HG03025 (cell line): Measurements from ENCODE around the gene FBXO17.

Experiments used
- ATAC-seq: cut with Tn5 transposase; IDR thresholded peaks from one replicate; pipeline ENCODE4 v1.9.1; 2021; ENCODE audit warnings: mild to moderate bottlenecking, moderate library complexity; ENCODE audit not compliant: unreplicated experiment, low FRiP score

The FBXO17 gene

DNA sequence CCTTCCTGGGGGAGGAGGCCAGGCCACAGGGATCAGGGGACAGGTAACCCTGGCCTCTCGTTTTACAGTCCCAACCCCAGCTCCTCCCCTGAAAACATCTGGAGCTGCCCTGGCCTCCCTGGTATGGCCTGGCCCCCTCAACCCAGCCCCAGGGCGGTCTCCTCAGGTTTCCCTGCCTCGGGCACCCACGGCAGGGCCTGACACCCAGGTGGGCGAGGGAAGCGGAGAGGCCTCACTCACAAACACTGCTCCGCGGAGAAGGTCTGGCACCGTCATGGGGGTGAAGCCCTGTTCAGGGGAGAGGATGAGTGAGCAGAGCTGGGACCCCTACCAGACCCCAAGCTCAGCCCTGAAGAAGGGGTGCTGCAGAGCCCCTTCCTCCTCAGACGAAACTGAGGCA is 57.0 kb downstream of the FBXO17 start:
- no peak for ATAC-seq

DNA sequence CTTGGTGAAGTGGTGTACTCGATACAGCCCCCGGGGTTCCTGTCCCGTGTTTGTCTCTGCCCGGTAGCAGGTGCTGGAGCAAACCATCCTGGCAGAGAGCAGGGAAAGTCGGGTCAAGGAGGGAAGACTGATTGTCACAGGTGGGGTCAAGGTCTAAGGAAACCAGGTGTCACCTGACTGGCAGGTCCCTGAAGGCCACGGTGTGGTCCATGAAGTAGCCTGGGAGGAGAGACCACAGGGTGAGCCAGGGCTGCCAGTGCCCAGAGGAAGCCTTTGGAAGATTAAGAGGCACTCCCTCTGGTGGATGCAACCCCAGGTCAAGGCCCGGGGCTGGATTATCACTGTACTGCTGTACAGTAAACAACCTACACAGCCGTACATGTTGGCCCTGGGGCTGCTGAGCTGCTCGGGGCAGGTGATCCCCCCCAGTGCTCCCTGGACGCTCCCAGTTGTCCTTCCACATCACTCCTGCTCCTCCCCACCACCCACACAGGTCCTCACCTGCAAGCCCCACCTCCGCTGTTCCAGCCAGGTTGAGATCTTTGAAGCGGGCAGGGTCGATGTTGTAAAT is 57.5 kb downstream of the FBXO17 start:
- no peak for ATAC-seq

DNA sequence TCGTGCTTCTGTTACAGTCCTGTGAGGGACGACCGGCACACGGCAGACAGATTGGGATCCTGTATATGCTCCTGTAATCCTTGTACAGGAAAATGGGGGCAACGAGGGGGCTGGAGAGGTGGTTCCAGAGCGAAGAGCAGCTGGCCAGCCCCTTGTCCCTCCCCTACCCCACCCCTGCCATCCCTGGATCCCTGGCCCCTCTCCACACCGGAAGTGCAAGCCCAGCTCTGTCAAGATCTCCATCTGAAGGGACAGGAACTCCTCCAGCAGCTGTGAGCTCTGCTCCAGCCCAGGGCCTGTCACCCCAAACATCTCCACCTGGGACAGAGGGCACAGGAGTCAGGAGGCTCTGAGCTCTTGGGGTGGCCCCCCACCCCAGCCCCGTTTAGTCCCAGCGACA is 58.0 kb downstream of the FBXO17 start:
- ATAC-seq, result no peak

DNA sequence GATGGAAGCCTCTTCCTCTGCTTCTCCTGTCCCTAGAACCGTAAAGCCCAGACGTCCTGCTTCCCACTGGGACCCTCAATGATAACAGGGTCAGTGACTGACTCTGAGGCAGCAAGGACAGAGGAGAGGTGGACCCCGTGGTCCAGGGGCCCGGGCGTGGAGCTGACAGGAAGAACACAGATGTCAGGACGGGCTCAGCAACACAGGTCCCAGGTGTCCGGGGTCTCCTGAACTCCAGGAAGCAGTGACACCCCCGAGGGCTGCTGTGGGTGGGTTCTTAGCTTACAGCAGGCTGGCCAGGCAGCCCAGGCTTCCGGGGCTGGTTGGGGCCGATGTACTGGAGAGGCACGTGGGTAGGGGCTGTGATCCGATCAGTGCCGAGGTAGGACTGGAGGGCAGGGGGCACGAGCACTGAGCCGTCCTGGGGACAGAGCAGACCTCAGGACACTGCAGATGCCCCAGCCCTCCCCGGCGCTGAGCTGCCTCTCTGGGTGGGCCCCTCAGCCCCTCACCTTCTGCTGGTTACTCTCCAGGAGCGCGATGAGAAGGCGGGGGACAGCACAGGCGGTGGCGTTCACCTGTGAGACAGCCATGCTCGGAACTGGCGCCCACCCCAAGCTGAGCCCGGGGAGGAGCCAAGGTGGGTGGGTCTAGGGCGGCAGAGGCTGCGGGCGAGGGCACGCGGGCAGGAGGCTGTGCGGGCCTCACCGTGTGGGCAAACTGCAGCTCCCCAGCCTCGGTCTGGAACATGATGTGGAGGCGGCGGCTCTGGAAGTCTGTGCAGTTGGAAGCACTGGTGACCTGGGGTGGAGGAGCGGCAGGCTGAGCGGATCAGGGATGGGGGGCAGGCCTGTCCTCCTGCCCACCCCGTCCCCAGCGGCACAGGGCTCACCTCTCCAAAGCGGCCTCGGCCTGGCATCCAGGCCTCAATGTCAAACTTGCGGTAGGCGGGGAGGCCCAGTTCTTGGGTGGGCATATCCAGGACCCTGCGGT is 59.9 kb downstream of the FBXO17 start:
- no peak for ATAC-seq

DNA sequence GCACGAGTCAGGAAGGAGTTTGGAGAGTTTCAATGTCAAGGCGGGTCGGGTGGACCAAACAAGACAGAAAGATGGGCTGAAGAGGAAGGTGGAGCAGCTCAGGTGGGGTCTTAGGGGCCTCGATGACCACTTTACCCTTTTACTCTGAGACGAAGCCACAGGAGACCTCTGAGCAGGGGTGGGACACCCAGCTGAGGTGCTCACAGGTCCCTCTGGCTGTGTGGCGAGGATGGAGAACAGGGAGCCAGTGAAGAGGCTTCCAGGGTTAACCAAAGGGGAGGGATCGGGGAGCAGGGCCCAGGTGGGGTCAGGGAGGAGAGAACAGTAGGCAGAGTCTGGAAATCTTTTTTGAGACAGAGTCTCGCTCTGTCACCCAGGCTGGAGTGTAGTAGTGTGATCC is 61.6 kb downstream of the FBXO17 start:
- ATAC-seq, result no peak

DNA sequence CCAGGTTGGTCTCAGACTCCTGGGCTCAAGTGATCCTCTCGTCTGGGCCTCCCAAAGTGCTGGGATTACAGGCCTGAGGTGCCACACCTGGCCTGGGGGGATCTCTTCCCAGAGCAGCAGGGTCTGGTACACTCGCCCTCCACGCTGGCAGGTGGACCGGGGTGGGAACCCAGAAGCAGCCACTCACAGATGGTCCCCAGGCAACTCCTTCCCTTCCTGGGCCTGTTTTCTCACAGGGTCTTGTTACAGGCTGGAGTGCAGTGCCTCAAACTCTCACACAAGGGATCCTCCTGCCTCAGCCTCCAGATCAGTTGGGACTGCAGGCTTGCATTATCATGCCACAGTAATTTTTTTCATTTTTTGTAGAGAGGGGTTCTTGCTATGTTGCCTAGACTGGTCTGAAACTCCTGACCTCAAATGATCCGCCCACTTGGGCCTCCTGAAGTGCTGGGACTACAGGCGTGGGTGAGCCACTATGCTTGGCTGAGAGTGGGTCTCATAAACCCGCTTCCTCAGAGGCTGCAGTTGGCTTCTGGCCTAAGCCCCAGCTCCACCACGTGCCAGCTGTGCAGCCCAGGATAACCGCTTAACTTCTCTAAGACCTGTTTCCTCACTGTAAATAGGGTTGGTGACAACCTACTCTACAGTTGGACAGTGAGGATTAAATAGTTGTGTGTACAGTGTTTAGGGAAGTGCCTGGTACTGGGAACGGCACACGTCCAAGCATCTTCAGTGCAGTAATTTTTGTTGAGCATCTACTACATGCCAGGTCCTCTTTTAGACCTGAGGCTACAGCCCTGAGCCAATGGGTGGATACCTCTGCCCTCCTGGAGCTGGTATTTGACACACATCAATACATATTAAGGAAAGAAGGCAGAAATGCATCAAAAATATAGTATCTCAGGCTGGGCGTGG is 62.7 kb downstream of the FBXO17 start:
- ATAC-seq, result no peak

DNA sequence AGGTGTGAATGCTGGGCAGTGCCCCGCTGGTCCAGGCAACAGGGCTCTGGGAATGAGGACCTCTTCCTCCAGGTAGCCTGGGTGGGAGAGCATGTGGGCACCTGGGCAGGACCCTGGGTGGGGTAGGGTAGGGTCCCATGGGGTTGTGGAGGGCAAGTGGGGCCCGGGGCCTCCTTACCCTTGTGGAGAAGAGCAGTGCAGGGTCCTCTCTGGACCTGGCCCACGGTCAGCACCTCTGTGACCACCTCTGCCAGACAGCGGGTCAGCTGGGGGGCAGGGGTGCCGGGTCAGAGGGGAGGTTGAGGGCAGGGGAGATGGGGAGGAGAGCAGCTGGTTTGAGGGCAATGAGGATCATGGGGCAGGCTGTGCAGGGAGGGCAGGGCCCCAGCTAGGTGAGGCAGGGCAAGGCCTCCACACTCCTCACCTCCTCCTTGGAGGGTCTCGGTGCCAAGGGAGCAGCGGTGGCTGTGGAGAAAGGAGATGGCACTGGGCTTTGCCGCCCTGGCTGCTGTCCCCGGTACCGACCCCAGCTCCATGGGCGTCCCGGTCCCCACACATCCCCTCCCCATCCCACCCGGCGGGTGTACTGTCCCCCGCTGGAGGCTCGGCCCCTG is 64.0 kb downstream of the FBXO17 start:
- no peak for ATAC-seq

DNA sequence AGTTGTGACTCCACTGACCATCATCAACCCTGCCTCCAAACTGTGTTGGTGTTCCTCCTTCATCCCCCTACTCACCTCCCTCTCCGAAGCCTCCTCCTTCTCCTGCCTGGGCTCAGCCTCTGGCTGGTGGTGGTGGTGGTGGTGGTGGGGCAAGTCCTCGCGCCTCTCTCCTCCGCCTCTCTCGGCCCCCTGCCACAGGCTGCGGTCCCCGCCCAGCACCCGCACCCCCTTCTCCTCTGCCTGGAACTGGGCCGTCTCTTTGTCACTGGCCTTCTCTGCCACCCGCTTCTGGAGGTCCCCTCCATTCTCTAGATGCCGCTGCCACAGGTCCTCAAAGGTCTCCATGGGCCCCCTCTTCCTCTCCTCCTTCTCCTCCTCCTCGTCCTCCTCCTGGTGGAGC is 65.1 kb downstream of the FBXO17 start:
- ATAC-seq, result no peak

DNA sequence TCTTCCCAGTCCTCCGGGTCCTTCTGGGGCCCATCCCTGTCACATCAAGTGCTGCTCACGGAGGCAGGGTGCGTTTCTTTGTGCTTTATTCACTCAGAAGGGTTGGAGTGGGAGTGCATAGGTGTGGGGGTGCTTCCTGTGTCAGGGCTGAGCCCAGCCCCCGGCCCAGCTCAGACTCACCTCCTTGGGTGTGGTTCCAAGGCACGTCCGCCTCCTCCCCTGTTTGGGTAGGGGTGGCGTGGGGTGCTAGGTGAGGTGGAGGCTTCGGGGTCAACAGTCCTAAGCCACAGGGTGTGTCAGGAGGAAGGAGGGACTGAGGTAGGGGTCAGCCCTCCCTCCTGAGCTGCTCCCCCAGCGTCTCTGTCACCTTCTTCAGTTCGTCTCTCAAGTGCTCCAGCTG is 66.6 kb downstream of the FBXO17 start:
- ATAC-seq, result no peak

DNA sequence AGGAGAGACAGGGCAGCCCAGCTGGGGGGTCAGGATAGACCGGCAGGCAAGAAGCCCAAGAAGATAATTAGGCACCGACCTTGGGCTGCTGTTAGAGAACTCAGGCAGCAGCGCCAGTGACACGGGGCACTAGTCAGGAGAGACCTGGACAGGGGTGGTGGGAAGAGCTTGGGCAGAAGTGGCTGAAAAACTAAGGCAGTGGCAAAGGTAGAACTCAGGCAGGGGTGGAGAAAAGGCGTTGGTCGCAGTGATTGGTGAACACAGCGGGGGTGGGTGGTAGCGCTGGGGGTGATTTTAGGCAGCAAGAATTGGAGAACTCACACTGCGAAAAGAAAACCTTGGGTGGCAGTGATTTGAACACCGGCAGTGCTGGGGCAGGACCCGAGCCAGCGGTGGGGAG is 67.9 kb downstream of the FBXO17 start:
- no peak for ATAC-seq

DNA sequence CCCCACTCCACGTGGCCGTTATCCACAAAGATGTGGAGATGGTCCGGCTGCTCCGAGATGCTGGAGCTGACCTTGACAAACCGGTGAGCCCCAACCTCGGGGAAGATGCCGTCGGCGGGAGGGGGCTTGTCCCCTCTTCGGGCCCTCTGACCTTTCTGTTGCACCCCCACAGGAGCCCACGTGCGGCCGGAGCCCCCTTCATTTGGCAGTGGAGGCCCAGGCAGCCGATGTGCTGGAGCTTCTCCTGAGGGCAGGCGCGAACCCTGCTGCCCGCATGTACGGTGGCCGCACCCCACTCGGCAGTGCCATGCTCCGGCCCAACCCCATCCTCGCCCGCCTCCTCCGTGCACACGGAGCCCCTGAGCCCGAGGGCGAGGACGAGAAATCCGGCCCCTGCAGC is 68.3 kb downstream of the FBXO17 start:
- no peak for ATAC-seq

DNA sequence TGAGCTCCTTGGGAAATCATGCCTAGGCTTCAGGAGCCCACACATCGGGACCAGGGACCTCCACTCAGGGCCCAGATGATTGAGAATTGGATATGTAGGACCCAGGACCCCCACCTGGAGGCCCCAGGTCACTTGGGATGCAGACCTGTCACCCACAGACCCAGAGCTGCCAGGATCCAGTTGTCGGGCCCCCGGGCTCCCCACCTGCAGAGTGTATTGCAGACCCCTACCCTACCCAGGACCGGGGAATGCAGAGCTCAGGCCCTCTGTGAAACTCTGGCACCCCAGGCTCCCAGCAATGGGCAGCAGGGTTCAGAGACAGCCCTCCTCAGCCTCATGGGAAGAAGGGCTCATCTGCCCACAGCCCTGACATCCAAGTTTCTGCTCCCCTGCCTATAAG is 69.9 kb downstream of the FBXO17 start:
- ATAC-seq, result no peak

DNA sequence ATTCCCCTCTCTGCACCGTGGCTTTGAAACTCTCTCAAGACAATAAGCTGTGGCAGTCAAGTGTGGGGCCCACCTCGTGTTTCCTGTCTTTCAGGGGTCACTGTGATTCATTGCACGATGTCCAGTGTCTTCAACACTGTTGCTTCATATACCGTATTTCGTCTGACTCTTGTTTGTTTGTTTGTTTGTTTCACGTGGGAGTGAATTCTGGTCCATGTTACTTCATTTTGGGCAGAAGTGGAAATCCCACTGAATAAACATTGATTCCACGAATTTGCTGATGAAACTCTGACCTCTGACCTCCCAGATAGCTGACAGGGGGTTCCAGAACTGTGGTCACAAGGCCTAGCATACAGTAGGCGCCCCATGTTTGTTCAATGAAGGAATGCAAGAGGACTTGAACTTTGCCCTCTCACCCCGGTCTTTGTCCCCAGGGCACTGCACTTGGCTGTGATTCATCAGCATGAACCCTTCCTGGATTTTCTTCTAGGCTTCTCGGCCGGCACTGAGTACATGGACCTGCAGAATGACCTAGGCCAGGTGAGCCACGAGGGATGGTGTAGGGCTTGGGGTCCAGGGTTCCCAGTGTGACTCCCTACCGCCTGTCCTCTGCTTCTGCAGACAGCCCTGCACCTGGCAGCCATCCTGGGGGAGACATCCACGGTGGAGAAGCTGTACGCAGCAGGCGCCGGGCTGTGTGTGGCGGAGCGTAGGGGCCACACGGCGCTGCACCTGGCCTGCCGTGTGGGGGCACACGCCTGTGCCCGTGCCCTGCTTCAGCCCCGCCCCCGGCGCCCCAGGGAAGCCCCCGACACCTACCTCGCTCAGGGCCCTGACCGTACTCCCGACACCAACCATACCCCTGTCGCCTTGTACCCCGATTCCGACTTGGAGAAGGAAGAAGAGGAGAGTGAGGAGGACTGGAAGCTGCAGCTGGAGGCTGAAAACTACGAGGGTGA is 70.7 kb downstream of the FBXO17 start:
- no peak for ATAC-seq

DNA sequence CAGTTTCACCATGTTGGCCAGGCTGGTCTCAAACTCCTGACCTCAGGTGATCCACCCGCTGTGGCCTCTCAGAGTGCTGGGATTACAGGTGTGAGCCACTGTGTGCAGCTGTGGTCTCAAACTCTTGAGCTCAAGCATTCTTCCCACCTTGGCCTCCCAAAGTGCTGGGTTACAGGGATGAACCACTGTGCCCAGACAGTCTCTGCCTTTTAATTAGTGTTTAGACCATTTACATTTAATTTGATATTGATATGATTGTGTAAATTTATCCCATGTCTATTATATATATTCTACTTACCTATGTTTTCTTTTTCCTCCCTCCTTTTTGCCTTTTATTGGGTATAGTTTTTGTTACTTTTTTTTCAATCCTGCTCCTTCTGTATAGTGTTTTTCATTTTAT is 73.9 kb downstream of the FBXO17 start:
- no peak for ATAC-seq

DNA sequence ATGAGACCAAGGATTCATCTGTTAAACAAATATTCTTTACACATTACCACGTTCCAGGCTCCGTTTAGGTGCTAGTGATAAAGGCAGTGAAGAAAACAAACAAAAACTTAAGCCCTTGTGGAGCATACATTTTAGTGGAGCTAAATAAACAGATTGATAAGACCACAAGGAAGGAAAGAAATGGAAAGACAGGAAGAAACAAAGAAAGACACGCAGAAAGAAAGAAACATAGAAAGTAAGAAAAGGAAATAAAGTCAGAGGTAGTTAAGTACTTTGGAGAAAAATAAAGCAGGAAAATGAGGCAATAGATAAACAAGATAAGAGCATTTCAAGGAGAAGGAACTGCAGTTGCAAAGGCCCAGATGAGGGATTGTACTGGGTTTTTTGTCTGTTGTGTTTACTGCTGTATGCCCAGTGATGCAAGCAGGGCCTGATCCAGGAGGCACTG is 74.8 kb downstream of the FBXO17 start:
- ATAC-seq, result no peak

DNA sequence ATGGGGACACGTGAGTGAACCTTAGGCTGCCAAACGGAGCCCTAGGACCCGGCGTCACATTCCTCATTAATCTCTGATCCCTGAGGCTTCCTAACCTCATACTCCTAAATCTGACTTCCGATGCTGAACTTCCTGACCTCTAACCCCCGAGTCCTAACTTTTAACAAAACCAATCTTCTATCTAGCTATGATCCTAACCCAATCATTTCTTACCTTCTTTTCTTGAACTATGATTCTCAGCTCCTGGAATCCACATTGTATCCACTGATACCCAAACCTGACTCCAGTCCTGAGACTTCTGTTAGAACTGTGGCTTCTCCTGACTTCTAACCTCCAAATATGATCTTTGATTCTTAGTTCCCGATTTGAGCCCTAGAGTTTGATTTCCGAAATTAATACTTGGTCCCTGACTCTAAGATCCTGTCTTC is 75.3 kb downstream of the FBXO17 start:
- no peak for ATAC-seq

DNA sequence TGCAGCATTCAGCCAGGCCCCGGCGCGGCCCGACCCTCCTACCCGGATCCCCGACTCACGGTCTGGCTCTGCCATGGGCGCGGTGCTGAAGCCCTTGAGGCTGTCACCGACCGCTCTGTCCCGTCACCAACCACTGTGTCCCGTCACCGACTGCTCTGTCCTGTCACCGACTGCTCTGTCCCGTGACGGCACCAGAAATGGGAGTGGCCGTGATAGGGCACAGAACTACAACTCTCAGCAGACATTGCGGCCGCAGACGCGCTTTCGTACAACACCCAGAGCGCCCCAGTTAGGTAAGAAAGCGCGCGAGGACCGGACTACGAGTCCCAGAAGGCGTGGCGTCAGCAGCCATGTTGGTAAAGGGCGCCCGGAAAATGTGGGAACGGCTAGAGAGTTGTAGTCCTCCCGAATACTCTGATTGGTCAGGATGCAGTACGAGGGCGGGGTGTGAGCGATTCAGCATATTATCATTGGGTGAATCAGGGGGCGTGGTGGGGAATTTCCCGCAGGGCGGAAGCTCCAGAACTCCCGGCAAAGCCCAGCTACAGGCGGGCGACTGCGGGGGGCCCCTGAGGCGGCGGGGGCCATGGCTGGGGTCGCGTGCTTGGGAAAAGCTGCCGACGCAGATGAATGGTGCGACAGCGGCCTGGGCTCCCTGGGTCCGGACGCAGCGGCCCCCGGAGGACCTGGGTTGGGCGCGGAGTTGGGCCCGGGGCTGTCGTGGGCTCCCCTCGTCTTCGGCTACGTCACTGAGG is 75.9 kb downstream of the FBXO17 start, which contains the start of the genes NFKBIB and SIRT2:
Gene NFKBIB (plus strand): TSS at position 523 of the 755 bp plus-strand sequence. CDS start 64 bp downstream, at position 587.
Gene SIRT2 (minus strand): TSS at position 172 of the 755 bp plus-strand sequence. CDS start 97 bp downstream, at position 75.
- ATAC-seq, result peak; percentile 95

DNA sequence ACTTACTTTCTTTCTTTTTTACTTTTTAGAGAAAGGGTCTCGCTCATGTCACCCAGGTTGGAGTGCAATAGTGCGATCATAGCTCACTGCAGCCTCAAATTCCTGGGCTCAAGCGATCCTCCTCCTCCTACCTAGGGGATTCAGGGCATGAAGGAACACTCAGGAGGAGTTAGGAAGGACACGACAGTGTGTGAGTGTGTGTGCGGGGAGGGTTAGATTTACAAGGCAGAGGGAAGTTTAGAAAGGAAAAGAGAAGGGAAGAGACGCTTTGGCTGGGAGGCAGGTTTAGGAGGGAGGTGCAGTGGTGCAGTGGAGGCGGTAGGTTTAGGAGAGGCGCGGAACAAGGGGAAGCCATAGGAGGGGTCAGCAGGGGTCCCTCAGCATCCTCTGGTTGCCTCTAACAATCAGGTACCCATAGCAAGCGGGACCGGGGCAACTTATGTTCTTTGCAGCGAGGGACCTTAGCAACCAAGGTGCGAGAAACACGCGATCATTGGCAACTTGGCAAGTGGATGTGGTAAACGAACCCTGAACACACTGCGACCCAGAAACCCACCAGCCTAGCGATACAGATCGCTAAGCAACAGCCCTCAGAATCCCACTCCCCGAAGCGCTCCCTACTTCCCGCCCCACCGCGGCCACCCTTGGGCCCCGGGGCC is 76.6 kb downstream of the FBXO17 start:
- ATAC-seq, result no peak
